Fibroblast of villous mesenchyme (primary cell): ENCODE results near the gene CS. TPM values are rescaled to one million over a fixed set of nuclear protein-coding genes. Genes with fewer than 3 reads are reported as not detected.
"Not testable (repeated sequence)": the region's sequence is repeated elsewhere in the genome, so short reads cannot be mapped to it uniquely, and the experiment has no call there.

Source experiments
- DNase-seq: peaks from one replicate; pipeline ENCODE4 v3.0.0-alpha.2; 2010; ENCODE audit warnings: low read depth
- H3K4me3 ChIP-seq: 2 replicates; pipeline ENCODE4 v1.5.1; 2011; ENCODE audit warnings: low read depth, mild to moderate bottlenecking, low read length
- total RNA-seq: library from RNA; depleted of rRNA; stranded (reverse); fragments of >200 nt; gene quantifications from 2 replicates; pipeline ENCODE4 v1.2.3, GENCODE V29; 2012
- TF ChIP-seq, protein P1 (sequence below): IDR thresholded peaks from 2 replicates; pipeline ENCODE4 v1.5.1; 2012; ENCODE audit warnings: low read depth, mild to moderate bottlenecking, low read length; ENCODE audit not compliant: insufficient read depth

Gene CS
- total RNA-seq, 1 donor: 153 TPM

GRCh38 chr12:56332512-56333196, 32.5 kb upstream of the CS start:
- H3K4me3 ChIP-seq: peak overlapping the region; percentile 76
- TF ChIP-seq, protein P1, sequence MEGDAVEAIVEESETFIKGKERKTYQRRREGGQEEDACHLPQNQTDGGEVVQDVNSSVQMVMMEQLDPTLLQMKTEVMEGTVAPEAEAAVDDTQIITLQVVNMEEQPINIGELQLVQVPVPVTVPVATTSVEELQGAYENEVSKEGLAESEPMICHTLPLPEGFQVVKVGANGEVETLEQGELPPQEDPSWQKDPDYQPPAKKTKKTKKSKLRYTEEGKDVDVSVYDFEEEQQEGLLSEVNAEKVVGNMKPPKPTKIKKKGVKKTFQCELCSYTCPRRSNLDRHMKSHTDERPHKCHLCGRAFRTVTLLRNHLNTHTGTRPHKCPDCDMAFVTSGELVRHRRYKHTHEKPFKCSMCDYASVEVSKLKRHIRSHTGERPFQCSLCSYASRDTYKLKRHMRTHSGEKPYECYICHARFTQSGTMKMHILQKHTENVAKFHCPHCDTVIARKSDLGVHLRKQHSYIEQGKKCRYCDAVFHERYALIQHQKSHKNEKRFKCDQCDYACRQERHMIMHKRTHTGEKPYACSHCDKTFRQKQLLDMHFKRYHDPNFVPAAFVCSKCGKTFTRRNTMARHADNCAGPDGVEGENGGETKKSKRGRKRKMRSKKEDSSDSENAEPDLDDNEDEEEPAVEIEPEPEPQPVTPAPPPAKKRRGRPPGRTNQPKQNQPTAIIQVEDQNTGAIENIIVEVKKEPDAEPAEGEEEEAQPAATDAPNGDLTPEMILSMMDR: no peak
- DNase-seq: no peak

DNA sequence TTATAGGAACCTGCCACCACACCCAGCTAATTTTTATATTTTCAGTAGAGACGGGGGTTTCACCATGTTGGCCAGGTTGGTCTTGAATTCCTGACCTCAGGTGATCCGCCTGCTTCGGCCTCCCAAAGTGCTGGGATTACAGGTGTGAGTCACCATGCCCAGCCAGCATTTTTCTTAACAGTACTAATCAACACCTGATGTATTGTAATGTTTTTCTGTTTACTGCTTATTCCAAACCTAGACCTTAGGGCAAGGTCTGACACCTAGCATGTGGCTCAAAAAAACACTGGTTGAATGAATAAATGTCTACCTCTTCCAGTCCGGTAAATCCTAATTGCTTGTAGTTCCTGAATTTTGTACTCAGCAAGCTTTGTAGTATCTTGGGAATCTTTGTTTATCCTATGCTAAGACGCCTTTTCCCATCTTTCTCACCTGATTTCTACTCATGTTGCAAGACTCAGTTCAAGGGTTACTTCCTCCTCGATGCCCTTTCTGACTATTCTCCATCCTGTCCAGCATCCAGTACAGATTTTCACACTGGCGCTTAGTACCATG, 30.9 kb upstream of the CS start:
- TF ChIP-seq, protein P1: no peak
- no peak overlapping the region for H3K4me3 ChIP-seq
- DNase-seq: no peak

DNA sequence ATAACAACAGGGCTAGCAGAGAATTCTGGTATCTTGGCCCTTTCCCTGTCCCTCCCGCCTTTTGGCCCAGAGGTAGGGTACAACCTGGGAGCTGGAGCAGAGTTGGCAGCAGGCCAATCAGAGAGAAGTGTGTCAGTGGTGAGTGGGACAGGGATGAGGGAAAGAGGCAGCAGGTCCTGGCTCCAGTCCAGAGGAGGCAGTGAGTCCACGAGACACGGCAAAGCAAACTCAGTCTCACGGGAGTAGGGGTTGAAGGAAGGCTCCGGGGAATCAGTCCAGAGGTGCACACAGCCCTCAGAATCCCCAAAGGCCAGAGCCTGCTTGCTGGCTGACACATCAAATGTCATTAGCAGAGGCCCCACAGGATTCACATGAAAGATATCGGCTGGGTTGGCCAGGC, 26.4 kb upstream of the CS start:
- no peak for DNase-seq
- TF ChIP-seq, protein P1: no peak

GRCh38 chr12:56326126-56326525, 26.0 kb upstream of the CS start:
- H3K4me3 ChIP-seq: no peak overlapping the region
- TF ChIP-seq, protein P1: no peak
- DNase-seq: no peak

More for the DNA sequence above, 26.4 kb upstream of the CS start:
- no peak overlapping the region for H3K4me3 ChIP-seq

DNA sequence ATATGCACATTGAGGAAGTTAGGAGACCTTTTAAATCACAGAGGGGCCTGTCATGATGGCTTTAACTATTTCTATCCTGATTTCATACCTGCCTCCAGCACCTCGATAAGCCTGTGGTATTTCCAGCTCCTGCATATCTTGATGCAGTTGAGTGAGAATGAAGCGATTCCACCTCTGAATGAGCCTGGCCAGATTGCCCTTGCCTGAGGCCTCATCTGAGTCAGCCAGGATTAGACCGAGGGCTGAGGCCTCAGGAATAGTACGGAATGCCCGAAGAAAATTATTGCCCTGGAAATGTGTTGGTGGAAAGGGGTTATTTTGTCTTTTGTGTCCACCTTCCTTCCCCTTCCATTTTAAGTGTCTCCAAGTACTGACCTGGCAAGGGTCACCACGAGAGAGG, 24.1 kb upstream of the CS start:
- no peak overlapping the region for H3K4me3 ChIP-seq
- DNase-seq: no peak
- TF ChIP-seq, protein P1: no peak

DNA sequence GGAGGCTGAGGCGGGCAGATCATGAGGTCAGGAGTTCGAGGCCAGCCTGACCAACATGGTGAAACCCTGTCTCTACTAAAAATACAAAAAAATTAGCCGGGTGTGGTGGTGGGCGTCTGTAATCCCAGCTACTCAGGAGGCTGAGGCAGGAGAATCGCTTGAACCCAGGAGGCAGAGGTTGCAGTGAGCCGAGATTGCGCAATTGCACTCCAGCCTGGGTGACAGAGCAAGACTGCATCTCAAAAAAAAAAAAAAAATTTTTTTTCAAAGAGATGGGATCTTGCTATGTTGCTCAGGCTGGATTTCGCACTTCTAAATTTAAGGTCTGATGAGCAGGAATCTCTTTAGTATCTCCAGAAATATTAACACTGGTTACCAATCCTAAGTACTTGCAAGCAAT, 21.5 kb upstream of the CS start:
- not testable (repeated sequence) for H3K4me3 ChIP-seq, DNase-seq

DNA sequence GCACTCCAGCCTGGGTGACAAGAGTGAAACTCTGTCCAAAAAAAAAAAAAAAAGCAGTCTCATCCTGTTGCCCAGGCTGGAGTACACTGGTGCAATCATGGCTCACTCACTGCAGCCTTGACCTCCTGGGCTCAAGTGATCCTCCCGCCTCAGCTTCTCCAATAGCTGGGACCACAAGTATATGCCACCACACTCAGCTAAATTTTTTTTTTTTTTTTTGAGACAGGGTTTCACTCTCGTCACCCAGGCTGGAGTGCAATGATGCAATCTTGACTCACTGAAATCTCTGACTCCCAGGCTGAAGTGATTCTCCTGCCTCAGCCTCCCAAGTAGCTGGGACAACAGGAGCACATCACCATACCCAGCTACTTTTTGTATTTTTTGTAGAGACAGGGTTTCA, 20.9 kb upstream of the CS start:
- H3K4me3 ChIP-seq: no peak overlapping the region
- TF ChIP-seq, protein P1: no peak
- DNase-seq: no peak
